ENCODE data around the gene C14orf39.
A peak's percentile ranks its signal among the peaks of the same experiment; 100 is the strongest.

The C14orf39 gene

GRCh38 chr14:60512126-60512525, 26.3 kb upstream of the C14orf39 start:
- no peak overlapping the region for H3K27ac ChIP-seq
- no peak for TF ChIP-seq ZFX (IDR thresholded peaks at IDR 0.05; ENCODE audit: borderline replicate concordance)
- TF ChIP-seq, protein P1, sequence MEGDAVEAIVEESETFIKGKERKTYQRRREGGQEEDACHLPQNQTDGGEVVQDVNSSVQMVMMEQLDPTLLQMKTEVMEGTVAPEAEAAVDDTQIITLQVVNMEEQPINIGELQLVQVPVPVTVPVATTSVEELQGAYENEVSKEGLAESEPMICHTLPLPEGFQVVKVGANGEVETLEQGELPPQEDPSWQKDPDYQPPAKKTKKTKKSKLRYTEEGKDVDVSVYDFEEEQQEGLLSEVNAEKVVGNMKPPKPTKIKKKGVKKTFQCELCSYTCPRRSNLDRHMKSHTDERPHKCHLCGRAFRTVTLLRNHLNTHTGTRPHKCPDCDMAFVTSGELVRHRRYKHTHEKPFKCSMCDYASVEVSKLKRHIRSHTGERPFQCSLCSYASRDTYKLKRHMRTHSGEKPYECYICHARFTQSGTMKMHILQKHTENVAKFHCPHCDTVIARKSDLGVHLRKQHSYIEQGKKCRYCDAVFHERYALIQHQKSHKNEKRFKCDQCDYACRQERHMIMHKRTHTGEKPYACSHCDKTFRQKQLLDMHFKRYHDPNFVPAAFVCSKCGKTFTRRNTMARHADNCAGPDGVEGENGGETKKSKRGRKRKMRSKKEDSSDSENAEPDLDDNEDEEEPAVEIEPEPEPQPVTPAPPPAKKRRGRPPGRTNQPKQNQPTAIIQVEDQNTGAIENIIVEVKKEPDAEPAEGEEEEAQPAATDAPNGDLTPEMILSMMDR (IDR thresholded peaks at IDR 0.05) = no peak

DNA sequence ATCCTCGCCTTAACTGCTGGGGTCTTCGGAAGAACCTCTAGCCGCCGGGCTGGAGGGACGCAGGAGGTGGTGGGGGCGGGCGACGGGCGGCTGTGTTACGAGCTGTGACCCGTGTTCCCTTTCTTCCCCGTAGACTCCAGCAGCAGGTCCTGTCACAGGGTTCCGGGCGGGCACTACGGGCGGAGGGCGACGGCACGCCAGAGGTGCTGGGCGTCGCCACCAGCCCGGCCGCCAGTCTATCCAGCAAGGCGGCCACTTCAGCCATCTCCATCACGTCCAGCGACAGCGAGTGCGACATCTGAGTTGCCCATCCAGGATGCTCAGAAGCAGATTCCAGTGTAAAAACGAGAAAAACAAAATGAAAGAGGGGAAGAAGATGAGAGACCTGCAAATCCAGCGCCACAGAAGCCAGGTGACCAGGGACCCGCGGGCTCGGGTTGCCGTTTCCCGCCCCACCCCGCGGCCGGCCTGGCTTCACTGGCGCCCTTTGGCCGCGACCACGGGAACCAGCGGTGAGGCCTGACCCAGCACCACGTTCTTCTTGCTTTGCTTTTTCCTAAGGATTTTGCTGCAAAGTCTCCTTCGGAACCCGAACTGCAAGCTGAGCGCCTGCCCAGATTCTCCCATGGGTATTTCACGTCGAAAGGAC, 25.2 kb upstream of the C14orf39 start:
- no peak overlapping the region for H3K27ac ChIP-seq
- TF ChIP-seq, protein P1 (IDR thresholded peaks at IDR 0.05) = no peak
- no peak for TF ChIP-seq ZFX (IDR thresholded peaks at IDR 0.05; ENCODE audit: borderline replicate concordance)

- no peak for TF ChIP-seq ZFX (IDR thresholded peaks at IDR 0.05; ENCODE audit: borderline replicate concordance)
- TF ChIP-seq, protein P1 (IDR thresholded peaks at IDR 0.05) = no peak
- no peak overlapping the region for H3K27ac ChIP-seq
Measured at GRCh38 chr14:60510254-60510950, 24.5 kb upstream of the C14orf39 start.

DNA sequence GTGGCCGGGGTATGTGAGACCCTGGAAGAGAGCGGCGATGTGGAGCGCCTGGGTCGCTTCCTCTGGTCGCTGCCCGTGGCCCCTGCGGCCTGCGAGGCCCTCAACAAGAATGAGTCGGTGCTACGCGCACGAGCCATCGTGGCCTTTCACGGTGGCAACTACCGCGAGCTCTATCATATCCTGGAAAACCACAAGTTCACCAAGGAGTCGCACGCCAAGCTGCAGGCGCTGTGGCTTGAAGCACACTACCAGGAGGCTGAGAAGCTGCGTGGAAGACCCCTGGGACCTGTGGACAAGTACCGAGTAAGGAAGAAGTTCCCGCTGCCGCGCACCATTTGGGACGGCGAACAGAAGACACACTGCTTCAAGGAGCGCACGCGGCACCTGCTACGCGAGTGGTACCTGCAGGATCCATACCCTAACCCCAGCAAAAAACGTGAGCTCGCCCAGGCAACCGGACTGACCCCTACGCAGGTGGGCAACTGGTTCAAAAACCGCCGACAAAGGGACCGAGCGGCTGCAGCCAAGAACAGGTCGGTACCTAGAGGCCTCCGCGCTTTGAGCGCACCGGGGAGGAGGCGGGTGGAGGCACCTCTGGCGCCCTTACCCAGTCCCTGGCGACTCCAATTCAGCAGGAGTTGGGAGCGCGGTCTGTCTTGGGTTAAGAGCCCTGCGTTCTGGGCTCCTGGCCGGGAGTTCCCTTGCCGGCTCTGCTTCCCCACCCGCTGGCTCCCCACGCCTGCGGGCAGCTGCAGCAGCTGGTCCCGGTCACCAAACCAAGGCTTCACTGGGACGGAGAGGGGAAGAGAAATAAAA, 23.8 kb upstream of the C14orf39 start:
- no peak overlapping the region for H3K27ac ChIP-seq
- TF ChIP-seq, protein P1 (IDR thresholded peaks at IDR 0.05) = no peak
- no peak for TF ChIP-seq ZFX (IDR thresholded peaks at IDR 0.05; ENCODE audit: borderline replicate concordance)

- TF ChIP-seq, protein P1 (IDR thresholded peaks at IDR 0.05) = 0 out of 2 replicates have a peak, but pooled peaks have one; percentile 7
- TF ChIP-seq ZFX (IDR thresholded peaks at IDR 0.05; ENCODE audit: borderline replicate concordance) = no peak
- H3K27ac ChIP-seq = no peak within 1 kb of the TSS
Measured at GRCh38 chr14:60508707-60509437, 23.0 kb upstream of the C14orf39 start, which contains the start of gene SIX6. Gene SIX6, plus strand, starts transcription at chr14:60509146. Its CDS starts 253 bp downstream, at chr14:60509399.

- TF ChIP-seq, protein P1 (IDR thresholded peaks at IDR 0.05) = no peak
- no peak overlapping the region for H3K27ac ChIP-seq
Measured at GRCh38 chr14:60508363-60508706, 22.5 kb upstream of the C14orf39 start.
